Measurements from ENCODE around the gene AGBL4. TPM values are rescaled to one million over a fixed set of nuclear protein-coding genes. Genes with fewer than 3 reads are reported as not detected.

Gene AGBL4
- total and polyA plus RNA-seq, 8 donors, result 0.32 to 1.3 (median 0.87) TPM

- no peaks in the 10 kb centered on the region for H3K9me3 ChIP-seq
These were observed 1056.4 kb downstream of the AGBL4 start for GRCh38 chr1:48967318-48967717.

GRCh38 chr1:48966583-48966982 lies 1057.2 kb downstream of the AGBL4 start:
- intact Hi-C loops (cut with DNase I), result no loop called here
- TF ChIP-seq CTCF (IDR thresholded peaks at IDR 0.05), result no peak
- no peak overlapping the region for H3K27ac ChIP-seq
- no peaks in the 10 kb centered on the region for H3K36me3 ChIP-seq
- no peak overlapping the region for H3K4me3 ChIP-seq
- H3K27me3 ChIP-seq, result no peaks in the 10 kb centered on the region
- H3K4me1 ChIP-seq, result no peaks in the 10 kb centered on the region
- no peaks in the 10 kb centered on the region for H3K9me3 ChIP-seq
- ATAC-seq (no peak), DNase-seq (no peak)

More at GRCh38 chr1:48967318-48967717, 1056.4 kb downstream of the AGBL4 start:
- TF ChIP-seq CTCF (IDR thresholded peaks at IDR 0.05), result no peak
- Histone ChIP-seq H3K4me1 (no peaks in the 10 kb centered on the region), H3K27ac (no peak overlapping the region), H3K4me3 (no peak overlapping the region), H3K27me3 (no peaks in the 10 kb centered on the region), H3K36me3 (no peaks in the 10 kb centered on the region)
- no peak for ATAC-seq
- no peak for DNase-seq
- intact Hi-C loops (cut with DNase I), result no loop called here

- no peak for TF ChIP-seq CTCF (IDR thresholded peaks at IDR 0.05)
- intact Hi-C loops (cut with DNase I), result no loop called here
- no peak for ATAC-seq
These were observed 1063.4 kb downstream of the AGBL4 start for GRCh38 chr1:48960320-48960719.

GRCh38 chr1:48955774-48956173 lies 1068.0 kb downstream of the AGBL4 start:
- ATAC-seq, result no peak

More at GRCh38 chr1:48960320-48960719, 1063.4 kb downstream of the AGBL4 start:
- no peaks in the 10 kb centered on the region for H3K4me1 ChIP-seq
- no peak overlapping the region for H3K27ac ChIP-seq
- no peak for DNase-seq
- H3K9me3 ChIP-seq, result no peaks in the 10 kb centered on the region
- no peak overlapping the region for H3K4me3 ChIP-seq
- H3K27me3 ChIP-seq, result no peaks in the 10 kb centered on the region
- H3K36me3 ChIP-seq, result no peaks in the 10 kb centered on the region

DNA sequence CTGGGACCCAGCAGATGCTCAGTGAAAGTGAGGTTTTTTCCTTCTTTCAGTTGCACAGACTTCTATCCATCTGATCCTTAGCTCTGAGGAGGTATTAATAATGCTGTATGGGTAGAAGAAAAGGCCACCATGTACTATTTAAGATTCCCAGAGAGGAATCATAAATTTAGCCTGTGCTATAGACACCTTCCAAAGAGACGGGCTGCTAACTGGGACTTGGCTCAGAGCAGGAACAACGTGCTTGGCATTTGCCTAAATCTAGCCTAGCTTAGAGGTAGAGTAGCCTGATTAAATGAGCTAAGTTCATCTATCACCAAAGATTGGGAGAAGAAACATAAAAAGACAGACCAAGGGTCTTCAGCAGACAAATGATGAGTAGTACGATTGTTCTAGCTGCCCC lies 1070.1 kb downstream of the AGBL4 start:
- no peak overlapping the region for H3K4me3 ChIP-seq
- no peak for DNase-seq
- H3K36me3 ChIP-seq, result no peaks in the 10 kb centered on the region
- H3K9me3 ChIP-seq, result no peaks in the 10 kb centered on the region
- no peak for ATAC-seq
- no peaks in the 10 kb centered on the region for H3K4me1 ChIP-seq
- H3K27ac ChIP-seq, result no peak overlapping the region
- intact Hi-C loops (cut with DNase I), result no loop called here
- TF ChIP-seq CTCF (IDR thresholded peaks at IDR 0.05), result no peak
- H3K27me3 ChIP-seq, result no peaks in the 10 kb centered on the region

More at GRCh38 chr1:48955774-48956173, 1068.0 kb downstream of the AGBL4 start:
- no peak for TF ChIP-seq CTCF (IDR thresholded peaks at IDR 0.05)
- no peak for DNase-seq
- Histone ChIP-seq H3K4me3 (no peak overlapping the region), H3K4me1 (no peaks in the 10 kb centered on the region), H3K36me3 (no peaks in the 10 kb centered on the region), H3K27ac (no peak overlapping the region), H3K9me3 (no peaks in the 10 kb centered on the region), H3K27me3 (no peaks in the 10 kb centered on the region)
- intact Hi-C loops (cut with DNase I), result no loop called here
